Natural killer cell (primary cell): ENCODE results near the gene FLRT1. TPM values are rescaled to one million over a fixed set of nuclear protein-coding genes. Genes with fewer than 3 reads are reported as not detected.

Experiments used
- ATAC-seq, 3 donors: fragments of 150-1000 bp in 2 of 3; fragments of 200-7000 bp in 1 of 3; cut with Tn5 transposase; 1 replicate in 1 of 3; 2 replicates in 2 of 3; pipeline ENCODE4 v1.10.0; 2021; ENCODE audit warnings: mild to moderate bottlenecking in 2 of 3, moderate library complexity in 2 of 3
- DNase-seq, 2 donors: peaks; one replicate each; pipeline versions ENCODE4 v3.0.0 to v3.0.0-alpha.2; 2013 to 2021; ENCODE audit warnings: mixed read lengths in 1 of 2
- H3K27ac ChIP-seq: one replicate; pipeline ENCODE4 v1.5.1; 2013; ENCODE audit warnings: mild to moderate bottlenecking, low read length
- H3K27me3 ChIP-seq: one replicate; pipeline ENCODE4 v1.6.1; 2013; ENCODE audit warnings: low read length; ENCODE audit not compliant: control insufficient read depth, insufficient read depth
- H3K36me3 ChIP-seq: one replicate; pipeline ENCODE4 v1.6.1; 2013; ENCODE audit warnings: low read length; ENCODE audit not compliant: control insufficient read depth, insufficient read depth
- H3K4me1 ChIP-seq: one replicate; pipeline ENCODE4 v1.6.1; 2013; ENCODE audit warnings: low read length; ENCODE audit not compliant: control insufficient read depth, insufficient read depth
- H3K4me3 ChIP-seq: one replicate; pipeline ENCODE4 v1.5.1; 2013; ENCODE audit warnings: low read length
- H3K9me3 ChIP-seq: one replicate; pipeline ENCODE4 v1.6.1; 2013; ENCODE audit warnings: low read length; ENCODE audit not compliant: control insufficient read depth, insufficient read depth
- H3K27ac Mint-ChIP-seq, 2 donors: one replicate each; pipeline ENCODE4 v1.8.0; 2022; ENCODE audit warnings: mild to moderate bottlenecking in 2 of 2, mixed read lengths in 2 of 2, moderate library complexity in 1 of 2
- H3K27me3 Mint-ChIP-seq, 2 donors: one replicate each; pipeline ENCODE4 v1.8.0; 2022; ENCODE audit warnings: low read depth in 2 of 2, mixed read lengths in 2 of 2
- H3K36me3 Mint-ChIP-seq: one replicate; pipeline ENCODE4 v1.8.0; 2022; ENCODE audit warnings: mixed read lengths
- H3K4me1 Mint-ChIP-seq, 2 donors: one replicate each; pipeline ENCODE4 v1.8.0; 2022; ENCODE audit warnings: mixed read lengths in 2 of 2
- H3K4me3 Mint-ChIP-seq: one replicate; pipeline ENCODE4 v1.8.0; 2022; ENCODE audit warnings: mild to moderate bottlenecking, moderate library complexity, mixed read lengths
- H3K9me3 Mint-ChIP-seq, 2 donors: one replicate each; pipeline ENCODE4 v1.8.0; 2022; ENCODE audit warnings: mixed read lengths in 2 of 2
- WGBS: methylation state at CpG from one replicate; pipeline ENCODE4 v1.1.7; 2013; ENCODE audit warnings: missing lambda C conversion rate; ENCODE audit not compliant: insufficient coverage; 5-methylcytosine and 5-hydroxymethylcytosine counted together
- intact Hi-C: fragments of 100-400 bp; cut with micrococcal nuclease; formaldehyde crosslinking; loops from one replicate; pipeline ENCODE4 v1.14.2; 2022
- total RNA-seq, 4 donors: library from RNA; stranded (reverse); fragments of 120-200 nt in 1 of 4; gene quantifications; one replicate each; pipeline versions ENCODE4 v1.2.3 to v1.2.4, GENCODE V29; 2013 to 2022
- TF ChIP-seq, protein P1 (sequence below): fragments of 200-600 bp; IDR thresholded peaks from one replicate; pipeline ENCODE4 v1.8.0; 2022; ENCODE audit warnings: antibody characterized with exemption

Gene FLRT1
- total RNA-seq, 3 donors from 2014 or later (not counting 1 experiment from before 2014, with no cell fraction given) = not detected

GRCh38 chr11:64055077-64055476, 19.3 kb downstream of the FLRT1 start:
- WGBS = 83% methylated on average over 7 of the region's 8 CpGs
- Histone ChIP-seq H3K4me3 (no peak overlapping the region), H3K9me3 (no peaks in the 10 kb centered on the region), H3K4me1 (no peaks in the 10 kb centered on the region), H3K36me3 (no peaks in the 10 kb centered on the region), H3K27ac (no peak overlapping the region), H3K27me3 (peaks cover under 1% of the 10 kb centered on the region)
- intact Hi-C loops = no loop called here
- Mint-ChIP-seq H3K27ac (no peak overlapping the region), H3K4me3 (no peak overlapping the region), H3K27me3 (peaks cover 0 to 3% of the 10 kb centered on the region in 2 donors), H3K4me1 (no peaks in the 10 kb centered on the region), H3K9me3 (no peaks in the 10 kb centered on the region), H3K36me3 (no peaks in the 10 kb centered on the region)
- no peak for ATAC-seq
- TF ChIP-seq, protein P1, sequence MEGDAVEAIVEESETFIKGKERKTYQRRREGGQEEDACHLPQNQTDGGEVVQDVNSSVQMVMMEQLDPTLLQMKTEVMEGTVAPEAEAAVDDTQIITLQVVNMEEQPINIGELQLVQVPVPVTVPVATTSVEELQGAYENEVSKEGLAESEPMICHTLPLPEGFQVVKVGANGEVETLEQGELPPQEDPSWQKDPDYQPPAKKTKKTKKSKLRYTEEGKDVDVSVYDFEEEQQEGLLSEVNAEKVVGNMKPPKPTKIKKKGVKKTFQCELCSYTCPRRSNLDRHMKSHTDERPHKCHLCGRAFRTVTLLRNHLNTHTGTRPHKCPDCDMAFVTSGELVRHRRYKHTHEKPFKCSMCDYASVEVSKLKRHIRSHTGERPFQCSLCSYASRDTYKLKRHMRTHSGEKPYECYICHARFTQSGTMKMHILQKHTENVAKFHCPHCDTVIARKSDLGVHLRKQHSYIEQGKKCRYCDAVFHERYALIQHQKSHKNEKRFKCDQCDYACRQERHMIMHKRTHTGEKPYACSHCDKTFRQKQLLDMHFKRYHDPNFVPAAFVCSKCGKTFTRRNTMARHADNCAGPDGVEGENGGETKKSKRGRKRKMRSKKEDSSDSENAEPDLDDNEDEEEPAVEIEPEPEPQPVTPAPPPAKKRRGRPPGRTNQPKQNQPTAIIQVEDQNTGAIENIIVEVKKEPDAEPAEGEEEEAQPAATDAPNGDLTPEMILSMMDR = no peak
- DNase-seq = no peak

- peaks cover 0 to 9% of the 10 kb centered on the region in 2 donors for H3K27me3 Mint-ChIP-seq
Observed at GRCh38 chr11:64056213-64056785, 20.6 kb downstream of the FLRT1 start.

DNA sequence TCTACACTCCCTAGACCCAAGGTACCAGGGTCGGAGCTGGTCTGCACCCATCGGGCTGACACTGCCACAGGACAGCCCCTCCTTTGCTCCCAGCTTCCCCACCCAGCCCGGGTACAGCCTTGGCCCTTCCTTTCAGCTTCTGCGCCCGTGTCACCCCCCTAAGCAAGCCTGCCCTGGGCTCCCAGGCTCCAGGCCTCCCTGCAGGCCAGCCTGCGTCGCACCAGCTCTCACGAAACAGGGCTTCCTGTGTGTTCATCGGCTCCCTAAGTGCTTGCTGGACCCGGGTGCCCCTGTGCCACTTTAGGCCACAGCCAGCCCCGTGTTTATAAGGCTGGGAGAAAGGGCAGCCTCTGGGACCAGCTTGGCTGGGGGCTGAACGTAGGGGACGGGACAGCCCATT, 21.1 kb downstream of the FLRT1 start:
- no peak overlapping the region for H3K4me3 Mint-ChIP-seq
- no peaks in the 10 kb centered on the region for H3K36me3 ChIP-seq
- TF ChIP-seq, protein P1 = no peak
- peaks cover 0 to 11% of the 10 kb centered on the region in 2 donors for H3K27me3 Mint-ChIP-seq
- H3K4me1 ChIP-seq = peaks cover 12% of the 10 kb centered on the region
- intact Hi-C loops = no loop called here
- 90% methylated on average over 13 of the region's 13 CpGs for WGBS
- DNase-seq = no peak
- H3K9me3 ChIP-seq = no peaks in the 10 kb centered on the region
- H3K9me3 Mint-ChIP-seq = no peaks in the 10 kb centered on the region
- H3K27ac ChIP-seq = no peak overlapping the region
- H3K27me3 ChIP-seq = peaks cover 10% of the 10 kb centered on the region
- no peak for ATAC-seq
- peaks cover 6 to 7% of the 10 kb centered on the region in 2 donors for H3K4me1 Mint-ChIP-seq
- H3K27ac Mint-ChIP-seq = no peak overlapping the region
- H3K36me3 Mint-ChIP-seq = no peaks in the 10 kb centered on the region
- no peak overlapping the region for H3K4me3 ChIP-seq

More at GRCh38 chr11:64056213-64056785, 20.6 kb downstream of the FLRT1 start:
- no peaks in the 10 kb centered on the region for H3K9me3 Mint-ChIP-seq
- no peaks in the 10 kb centered on the region for H3K36me3 Mint-ChIP-seq
- no peak overlapping the region for H3K4me3 ChIP-seq
- no peaks in the 10 kb centered on the region for H3K9me3 ChIP-seq
- TF ChIP-seq, protein P1 = no peak
- peaks cover 4 to 5% of the 10 kb centered on the region in 2 donors for H3K4me1 Mint-ChIP-seq
- H3K36me3 ChIP-seq = no peaks in the 10 kb centered on the region
- no peak overlapping the region for H3K27ac ChIP-seq
- DNase-seq (no peak), ATAC-seq (no peak)
- peaks cover 9% of the 10 kb centered on the region for H3K27me3 ChIP-seq
- peaks cover 10% of the 10 kb centered on the region for H3K4me1 ChIP-seq
- no peak overlapping the region for H3K27ac Mint-ChIP-seq
- 86% methylated on average over 15 of the region's 15 CpGs for WGBS
- no peak overlapping the region for H3K4me3 Mint-ChIP-seq
- intact Hi-C loops = no loop called here

- Mint-ChIP-seq H3K4me3 (no peak overlapping the region), H3K27me3 (peaks cover 3 to 16% of the 10 kb centered on the region in 2 donors), H3K4me1 (peaks cover 6 to 7% of the 10 kb centered on the region in 2 donors), H3K9me3 (no peaks in the 10 kb centered on the region), H3K27ac (no peak overlapping the region), H3K36me3 (no peaks in the 10 kb centered on the region)
- intact Hi-C loops = no loop called here
- peaks cover 15% of the 10 kb centered on the region for H3K27me3 ChIP-seq
- ATAC-seq = no peak
- H3K4me3 ChIP-seq = no peak overlapping the region
- 96% methylated on average over 10 of the region's 10 CpGs for WGBS
- TF ChIP-seq, protein P1 = no peak
- no peaks in the 10 kb centered on the region for H3K36me3 ChIP-seq
- H3K9me3 ChIP-seq = no peaks in the 10 kb centered on the region
- no peak overlapping the region for H3K27ac ChIP-seq
- DNase-seq = no peak
- H3K4me1 ChIP-seq = peaks cover 12% of the 10 kb centered on the region
Observed at GRCh38 chr11:64057890-64058289, 22.2 kb downstream of the FLRT1 start.
